HG03175 (cell line): Measurements from ENCODE around the gene MRO.
"Not testable (repeated sequence)": the region's sequence is repeated elsewhere in the genome, so short reads cannot be mapped to it uniquely, and the experiment has no call there.

ENCODE experiments used
- ATAC-seq: cut with Tn5 transposase; IDR thresholded peaks from one replicate; pipeline ENCODE4 v1.9.1; 2021; ENCODE audit warnings: mild to moderate bottlenecking, moderate library complexity; ENCODE audit not compliant: unreplicated experiment

The MRO gene

GRCh38 chr18:50836521-50836957 lies 16.7 kb upstream of the MRO start:
- ATAC-seq: peak; percentile 54

- ATAC-seq: not testable (repeated sequence)
These were observed 13.7 kb upstream of the MRO start for GRCh38 chr18:50833496-50833895.

GRCh38 chr18:50832754-50833153 lies 12.9 kb upstream of the MRO start:
- peak; percentile 45 for ATAC-seq

GRCh38 chr18:50830544-50830943 lies 10.7 kb upstream of the MRO start:
- peak; percentile 69 for ATAC-seq

GRCh38 chr18:50829644-50830043 lies 9.8 kb upstream of the MRO start:
- ATAC-seq: no peak

- no peak for ATAC-seq
These were observed 6.2 kb upstream of the MRO start for GRCh38 chr18:50826027-50826426.

GRCh38 chr18:50825621-50826020 lies 5.8 kb upstream of the MRO start:
- ATAC-seq: no peak

- no peak for ATAC-seq
These were observed 2.9 kb upstream of the MRO start for GRCh38 chr18:50822756-50823155.

GRCh38 chr18:50820901-50821520 lies 1.2 kb upstream of the MRO start:
- no peak for ATAC-seq

GRCh38 chr18:50819027-50819727 lies 639 bp downstream of the MRO start:
- no peak for ATAC-seq

- no peak for ATAC-seq
These were observed 3.2 kb downstream of the MRO start for GRCh38 chr18:50816419-50817166.

GRCh38 chr18:50814395-50814794 lies 5.4 kb downstream of the MRO start:
- no peak for ATAC-seq

- no peak for ATAC-seq
These were observed 6.5 kb downstream of the MRO start for GRCh38 chr18:50813353-50813752.

GRCh38 chr18:50812834-50813233 lies 7.0 kb downstream of the MRO start:
- no peak for ATAC-seq

- no peak for ATAC-seq
These were observed 12.6 kb downstream of the MRO start for GRCh38 chr18:50807176-50807575.

- peak; percentile 72 for ATAC-seq
These were observed 13.6 kb downstream of the MRO start for GRCh38 chr18:50806208-50806616.

- peak; percentile 15 for ATAC-seq
These were observed 14.1 kb downstream of the MRO start for GRCh38 chr18:50805732-50806131.

GRCh38 chr18:50803592-50803991 lies 16.2 kb downstream of the MRO start:
- ATAC-seq: no peak

GRCh38 chr18:50802141-50802540 lies 17.7 kb downstream of the MRO start:
- ATAC-seq: no peak

GRCh38 chr18:50797142-50797541 lies 22.7 kb downstream of the MRO start:
- ATAC-seq: no peak

- ATAC-seq: no peak
These were observed 23.3 kb downstream of the MRO start for GRCh38 chr18:50796495-50796894.
